Measurements from ENCODE around the gene TIMELESS. TPM values are rescaled to one million over a fixed set of nuclear protein-coding genes. Genes with fewer than 3 reads are reported as not detected.

The TIMELESS gene
- total RNA-seq, 4 donors from 2014 or later: 4.8 to 47.0 (median 6.0) TPM

GRCh38 chr12:56373515-56373914, 75.7 kb downstream of the TIMELESS start:
- Histone ChIP-seq H3K36me3 (no peaks in the 10 kb centered on the region), H3K27ac (no peak overlapping the region), H3K4me3 (no peak overlapping the region), H3K27me3 (no peaks in the 10 kb centered on the region), H3K4me1 (peaks cover 0 to 9% (median 2%) of the 10 kb centered on the region in 4 donors), H3K9me3 (no peaks in the 10 kb centered on the region)
- no peak for DNase-seq
- TF ChIP-seq POLR2A (IDR thresholded peaks at IDR 0.05): no peak
- no peak for TF ChIP-seq CTCF (IDR thresholded peaks at IDR 0.05)

- no peak overlapping the region for H3K4me3 ChIP-seq
- H3K36me3 ChIP-seq: no peaks in the 10 kb centered on the region
- H3K4me1 ChIP-seq: no peaks in the 10 kb centered on the region
- no peaks in the 10 kb centered on the region for H3K9me3 ChIP-seq
- no peak for TF ChIP-seq CTCF (IDR thresholded peaks at IDR 0.05)
- no peak for TF ChIP-seq POLR2A (IDR thresholded peaks at IDR 0.05)
- no peak overlapping the region for H3K27ac ChIP-seq
- H3K27me3 ChIP-seq: no peaks in the 10 kb centered on the region
- DNase-seq: no peak
Observed at GRCh38 chr12:56366948-56367347, 82.3 kb downstream of the TIMELESS start.

Other genes with a start within 250 kb of the TIMELESS start
- 10 to 100 TPM; 23.8 to 52.0 (median 37.6) TPM for gene RNF41, start 227.5 kb downstream of the TIMELESS start, total RNA-seq
- gene NABP2, start 225.1 kb downstream of the TIMELESS start, total RNA-seq: 10 to 100 TPM; 15.3 to 25.3 (median 23.5) TPM
- gene SLC39A5, start 219.4 kb downstream of the TIMELESS start, total RNA-seq: 100 to 1,000 TPM in 3 of 4 donors, 10 to 100 TPM in 1; 96.6 to 950 (median 626) TPM
- gene ANKRD52, start 191.0 kb downstream of the TIMELESS start, total RNA-seq: 10 to 100 TPM; 30.5 to 48.7 (median 36.6) TPM
- gene COQ10A, start 182.5 kb downstream of the TIMELESS start, total RNA-seq: 10 to 100 TPM in 2 of 4 donors, 1 to 10 TPM in 2; 9.1 to 14.8 (median 11.8) TPM
- gene CS, start 149.1 kb downstream of the TIMELESS start, total RNA-seq: 100 to 1,000 TPM; 184 to 228 (median 203) TPM
- gene CNPY2, start 133.4 kb downstream of the TIMELESS start, total RNA-seq: 100 to 1,000 TPM in 2 of 4 donors, 10 to 100 TPM in 2; 72.5 to 131 (median 91.0) TPM
- 100 to 1,000 TPM in 2 of 4 donors, 10 to 100 TPM in 2; 82.5 to 114 (median 95.4) TPM for gene PAN2, start 115.4 kb downstream of the TIMELESS start, total RNA-seq
- gene IL23A, start 110.5 kb downstream of the TIMELESS start, total RNA-seq: 1 to 10 TPM in 2 of 4 donors, not detected in 2; 3.1 to 5.8 TPM
- 100 to 1,000 TPM; 100 to 355 (median 164) TPM for gene STAT2, start 89.3 kb downstream of the TIMELESS start, total RNA-seq
- not detected for gene APOF, start 86.6 kb downstream of the TIMELESS start, total RNA-seq
- not detected for gene MIP, start 5.2 kb upstream of the TIMELESS start, total RNA-seq
- 1 to 10 TPM; 1.7 to 5.1 (median 3.7) TPM for gene SPRYD4, start 19.2 kb upstream of the TIMELESS start, total RNA-seq
- 1 to 10 TPM; 1.5 to 6.6 (median 2.6) TPM for gene GLS2, start 38.7 kb upstream of the TIMELESS start, total RNA-seq
- gene RBMS2, start 72.4 kb upstream of the TIMELESS start, total RNA-seq: 10 to 100 TPM; 10.7 to 22.3 (median 12.5) TPM
- 100 to 1,000 TPM in 3 of 4 donors, 10 to 100 TPM in 1; 98.2 to 259 (median 141) TPM for gene BAZ2A, start 180.9 kb upstream of the TIMELESS start, total RNA-seq
- 100 to 1,000 TPM; 333 to 768 (median 688) TPM for gene ATP5F1B, start 196.6 kb upstream of the TIMELESS start, total RNA-seq
- gene PTGES3, start 238.9 kb upstream of the TIMELESS start, total RNA-seq: 10 to 100 TPM; 50.6 to 95.7 (median 67.3) TPM